ENCODE results near the gene SDK1.

Gene SDK1

GRCh38 chr7:4058158-4058557 is 757.1 kb downstream of the SDK1 start:
- no peaks in the 10 kb centered on the region for H3K4me1 ChIP-seq (ENCODE audit: control insufficient read depth, insufficient read depth, low read length)
- H3K36me3 ChIP-seq (ENCODE audit: control insufficient read depth in 2 of 2, insufficient read depth in 2 of 2, low read length in 2 of 2): no peaks in the 10 kb centered on the region
- no peaks in the 10 kb centered on the region for H3K27me3 ChIP-seq (ENCODE audit: control insufficient read depth in 1 of 2, insufficient read depth in 2 of 2, low read length in 2 of 2)
- H3K9me3 ChIP-seq (ENCODE audit: control insufficient read depth in 2 of 2, low read length in 2 of 2): no peaks in the 10 kb centered on the region
- no peak overlapping the region for H3K27ac ChIP-seq (ENCODE audit: low read length)
- H3K4me3 ChIP-seq (ENCODE audit: low read length in 2 of 2): no peak overlapping the region
- no peak overlapping the region for H3K9ac ChIP-seq (ENCODE audit: low read length in 2 of 2)

GRCh38 chr7:4065190-4065589 is 764.1 kb downstream of the SDK1 start:
- Histone ChIP-seq H3K27ac (ENCODE audit: low read length) (no peak overlapping the region), H3K4me3 (ENCODE audit: low read length in 2 of 2) (no peak overlapping the region), H3K36me3 (ENCODE audit: control insufficient read depth in 2 of 2, insufficient read depth in 2 of 2, low read length in 2 of 2) (no peaks in the 10 kb centered on the region), H3K9me3 (ENCODE audit: control insufficient read depth in 2 of 2, low read length in 2 of 2) (no peaks in the 10 kb centered on the region), H3K9ac (ENCODE audit: low read length in 2 of 2) (no peak overlapping the region), H3K27me3 (ENCODE audit: control insufficient read depth in 1 of 2, insufficient read depth in 2 of 2, low read length in 2 of 2) (no peaks in the 10 kb centered on the region), H3K4me1 (ENCODE audit: control insufficient read depth, insufficient read depth, low read length) (no peaks in the 10 kb centered on the region)

GRCh38 chr7:4066206-4066605 is 765.2 kb downstream of the SDK1 start:
- H3K9me3 ChIP-seq (ENCODE audit: control insufficient read depth in 2 of 2, low read length in 2 of 2): no peaks in the 10 kb centered on the region
- H3K9ac ChIP-seq (ENCODE audit: low read length in 2 of 2): no peak overlapping the region
- H3K36me3 ChIP-seq (ENCODE audit: control insufficient read depth in 2 of 2, insufficient read depth in 2 of 2, low read length in 2 of 2): no peaks in the 10 kb centered on the region
- no peak overlapping the region for H3K27ac ChIP-seq (ENCODE audit: low read length)
- no peaks in the 10 kb centered on the region for H3K4me1 ChIP-seq (ENCODE audit: control insufficient read depth, insufficient read depth, low read length)
- no peaks in the 10 kb centered on the region for H3K27me3 ChIP-seq (ENCODE audit: control insufficient read depth in 1 of 2, insufficient read depth in 2 of 2, low read length in 2 of 2)
- no peak overlapping the region for H3K4me3 ChIP-seq (ENCODE audit: low read length in 2 of 2)

GRCh38 chr7:4066626-4067475 is 765.8 kb downstream of the SDK1 start:
- H3K4me1 ChIP-seq (ENCODE audit: control insufficient read depth, insufficient read depth, low read length): no peaks in the 10 kb centered on the region
- no peaks in the 10 kb centered on the region for H3K9me3 ChIP-seq (ENCODE audit: control insufficient read depth in 2 of 2, low read length in 2 of 2)
- no peaks in the 10 kb centered on the region for H3K36me3 ChIP-seq (ENCODE audit: control insufficient read depth in 2 of 2, insufficient read depth in 2 of 2, low read length in 2 of 2)
- H3K9ac ChIP-seq (ENCODE audit: low read length in 2 of 2): no peak overlapping the region
- no peak overlapping the region for H3K27ac ChIP-seq (ENCODE audit: low read length)
- no peak overlapping the region for H3K4me3 ChIP-seq (ENCODE audit: low read length in 2 of 2)
- no peaks in the 10 kb centered on the region for H3K27me3 ChIP-seq (ENCODE audit: control insufficient read depth in 1 of 2, insufficient read depth in 2 of 2, low read length in 2 of 2)

GRCh38 chr7:4067476-4067760 is 766.4 kb downstream of the SDK1 start:
- Histone ChIP-seq H3K9me3 (ENCODE audit: control insufficient read depth in 2 of 2, low read length in 2 of 2) (no peaks in the 10 kb centered on the region), H3K27ac (ENCODE audit: low read length) (no peak overlapping the region), H3K4me1 (ENCODE audit: control insufficient read depth, insufficient read depth, low read length) (no peaks in the 10 kb centered on the region), H3K27me3 (ENCODE audit: control insufficient read depth in 1 of 2, insufficient read depth in 2 of 2, low read length in 2 of 2) (no peaks in the 10 kb centered on the region), H3K36me3 (ENCODE audit: control insufficient read depth in 2 of 2, insufficient read depth in 2 of 2, low read length in 2 of 2) (no peaks in the 10 kb centered on the region), H3K9ac (ENCODE audit: low read length in 2 of 2) (no peak overlapping the region), H3K4me3 (ENCODE audit: low read length in 2 of 2) (no peak overlapping the region)

GRCh38 chr7:4067874-4068273 is 766.8 kb downstream of the SDK1 start:
- H3K4me3 ChIP-seq (ENCODE audit: low read length in 2 of 2): no peak overlapping the region
- no peaks in the 10 kb centered on the region for H3K36me3 ChIP-seq (ENCODE audit: control insufficient read depth in 2 of 2, insufficient read depth in 2 of 2, low read length in 2 of 2)
- no peaks in the 10 kb centered on the region for H3K27me3 ChIP-seq (ENCODE audit: control insufficient read depth in 1 of 2, insufficient read depth in 2 of 2, low read length in 2 of 2)
- H3K9ac ChIP-seq (ENCODE audit: low read length in 2 of 2): no peak overlapping the region
- H3K27ac ChIP-seq (ENCODE audit: low read length): no peak overlapping the region
- H3K9me3 ChIP-seq (ENCODE audit: control insufficient read depth in 2 of 2, low read length in 2 of 2): no peaks in the 10 kb centered on the region
- H3K4me1 ChIP-seq (ENCODE audit: control insufficient read depth, insufficient read depth, low read length): no peaks in the 10 kb centered on the region

- H3K4me3 ChIP-seq (ENCODE audit: low read length in 2 of 2): no peak overlapping the region
- H3K27me3 ChIP-seq (ENCODE audit: control insufficient read depth in 1 of 2, insufficient read depth in 2 of 2, low read length in 2 of 2): no peaks in the 10 kb centered on the region
- no peaks in the 10 kb centered on the region for H3K36me3 ChIP-seq (ENCODE audit: control insufficient read depth in 2 of 2, insufficient read depth in 2 of 2, low read length in 2 of 2)
- H3K9ac ChIP-seq (ENCODE audit: low read length in 2 of 2): no peak overlapping the region
- no peaks in the 10 kb centered on the region for H3K9me3 ChIP-seq (ENCODE audit: control insufficient read depth in 2 of 2, low read length in 2 of 2)
- no peaks in the 10 kb centered on the region for H3K4me1 ChIP-seq (ENCODE audit: control insufficient read depth, insufficient read depth, low read length)
- H3K27ac ChIP-seq (ENCODE audit: low read length): no peak overlapping the region
Observed at GRCh38 chr7:4068286-4068685, 767.2 kb downstream of the SDK1 start.

- no peaks in the 10 kb centered on the region for H3K36me3 ChIP-seq (ENCODE audit: control insufficient read depth in 2 of 2, insufficient read depth in 2 of 2, low read length in 2 of 2)
- H3K4me3 ChIP-seq (ENCODE audit: low read length in 2 of 2): no peak overlapping the region
- H3K27me3 ChIP-seq (ENCODE audit: control insufficient read depth in 1 of 2, insufficient read depth in 2 of 2, low read length in 2 of 2): no peaks in the 10 kb centered on the region
- no peak overlapping the region for H3K9ac ChIP-seq (ENCODE audit: low read length in 2 of 2)
- no peaks in the 10 kb centered on the region for H3K9me3 ChIP-seq (ENCODE audit: control insufficient read depth in 2 of 2, low read length in 2 of 2)
- H3K27ac ChIP-seq (ENCODE audit: low read length): no peak overlapping the region
- no peaks in the 10 kb centered on the region for H3K4me1 ChIP-seq (ENCODE audit: control insufficient read depth, insufficient read depth, low read length)
Observed at GRCh38 chr7:4069268-4070095, 768.4 kb downstream of the SDK1 start.

GRCh38 chr7:4070214-4070613 is 769.2 kb downstream of the SDK1 start:
- no peaks in the 10 kb centered on the region for H3K9me3 ChIP-seq (ENCODE audit: control insufficient read depth in 2 of 2, low read length in 2 of 2)
- no peaks in the 10 kb centered on the region for H3K36me3 ChIP-seq (ENCODE audit: control insufficient read depth in 2 of 2, insufficient read depth in 2 of 2, low read length in 2 of 2)
- H3K27ac ChIP-seq (ENCODE audit: low read length): no peak overlapping the region
- H3K4me3 ChIP-seq (ENCODE audit: low read length in 2 of 2): no peak overlapping the region
- H3K27me3 ChIP-seq (ENCODE audit: control insufficient read depth in 1 of 2, insufficient read depth in 2 of 2, low read length in 2 of 2): no peaks in the 10 kb centered on the region
- H3K9ac ChIP-seq (ENCODE audit: low read length in 2 of 2): no peak overlapping the region
- H3K4me1 ChIP-seq (ENCODE audit: control insufficient read depth, insufficient read depth, low read length): no peaks in the 10 kb centered on the region

- Histone ChIP-seq H3K36me3 (ENCODE audit: control insufficient read depth in 2 of 2, insufficient read depth in 2 of 2, low read length in 2 of 2) (no peaks in the 10 kb centered on the region), H3K27ac (ENCODE audit: low read length) (no peak overlapping the region), H3K9me3 (ENCODE audit: control insufficient read depth in 2 of 2, low read length in 2 of 2) (no peaks in the 10 kb centered on the region), H3K4me3 (ENCODE audit: low read length in 2 of 2) (no peak overlapping the region), H3K9ac (ENCODE audit: low read length in 2 of 2) (no peak overlapping the region), H3K27me3 (ENCODE audit: control insufficient read depth in 1 of 2, insufficient read depth in 2 of 2, low read length in 2 of 2) (no peaks in the 10 kb centered on the region), H3K4me1 (ENCODE audit: control insufficient read depth, insufficient read depth, low read length) (no peaks in the 10 kb centered on the region)
Observed at GRCh38 chr7:4071370-4072058, 770.5 kb downstream of the SDK1 start.

Data from stomach smooth muscle (tissue), 2 donors.